Thyroid gland (tissue), 4 donors: ENCODE measurements around the gene DOP1B. TPM values are rescaled to one million over a fixed set of nuclear protein-coding genes. Genes with fewer than 3 reads are reported as not detected.

Source experiments
- DNase-seq, 2 donors: peaks; one replicate each; pipeline ENCODE4 v3.0.0-alpha.2; 2019
- H3K27ac ChIP-seq, 3 donors: fragments of 200-600 bp; sonication (generic); 1 replicate in 2 of 3; 2 replicates in 1 of 3; pipeline ENCODE4 v1.5.1; 2016 to 2019; ENCODE audit warnings: mild to moderate bottlenecking in 1 of 3, moderate library complexity in 1 of 3
- H3K27me3 ChIP-seq: fragments of 200-600 bp; sonication (generic); one replicate; pipeline ENCODE4 v1.5.1; 2019
- H3K36me3 ChIP-seq, 2 donors: fragments of 200-600 bp; sonication (generic); one replicate each; pipeline ENCODE4 v1.5.1; 2016 to 2019
- H3K4me1 ChIP-seq, 2 donors: fragments of 200-600 bp; sonication (generic); one replicate each; pipeline ENCODE4 v1.5.1; 2017 to 2019
- H3K4me3 ChIP-seq, 3 donors: fragments of 200-600 bp; sonication (generic); replicated peaks in 1 of 3; 1 replicate in 2 of 3; 2 replicates in 1 of 3; pipeline ENCODE4 v1.5.1; 2016; ENCODE audit warnings: mild to moderate bottlenecking in 1 of 3
- H3K9me3 ChIP-seq: fragments of 200-600 bp; sonication (generic); one replicate; pipeline ENCODE4 v1.5.1; 2017
- CTCF ChIP-seq, 6 experiments: fragments of 200-600 bp in 3 of 6; fragments of 450-650 bp in 3 of 6; sonication (generic) in 3 of 6; IDR thresholded peaks; one replicate each; pipeline ENCODE4 v1.5.1; 2016 to 2019; ENCODE audit warnings: antibody characterized with exemption in 6 of 6, mild to moderate bottlenecking in 2 of 6, inconsistent platforms in 1 of 6, moderate library complexity in 1 of 6
- POLR2A ChIP-seq, 2 donors: fragments of 450-650 bp; IDR thresholded peaks; one replicate each; pipeline ENCODE4 v1.6.1; 2017; ENCODE audit warnings: antibody characterized with exemption in 2 of 2, mild to moderate bottlenecking in 2 of 2, moderate library complexity in 1 of 2
- WGBS, 2 donors: methylation state at CpG; one replicate each; pipeline ENCODE4 v1.1.5; 2017; 5-methylcytosine and 5-hydroxymethylcytosine counted together
- intact Hi-C: fragments of 100-400 bp; cut with DNase I; formaldehyde crosslinking; loops from one replicate; pipeline ENCODE4 v1.15.1; 2023
- total RNA-seq, 4 donors: library from RNA; depleted of rRNA; stranded (reverse); fragments of >200 nt; gene quantifications; one replicate each; pipeline ENCODE4 v1.2.3, GENCODE V29; 2016

DOP1B gene
- total RNA-seq, 4 donors from 2014 or later = 15.9 to 28.1 (median 20.4) TPM

- WGBS, 2 donors = 94% methylated on average over 4 of the region's 4 CpGs
- Histone ChIP-seq H3K9me3 (no peaks in the 10 kb centered on the region), H3K27me3 (no peaks in the 10 kb centered on the region), H3K36me3 (no peaks in the 10 kb centered on the region), H3K4me3 (no peak overlapping the region), H3K4me1 (peaks cover 0 to 15% of the 10 kb centered on the region in 2 donors), H3K27ac (no peak overlapping the region)
- intact Hi-C loops = no loop called here
- DNase-seq = no peak
- no peak for TF ChIP-seq POLR2A (IDR thresholded peaks at IDR 0.05)
Measured at GRCh38 chr21:36167541-36167940, 10.9 kb downstream of the DOP1B start.

GRCh38 chr21:36169470-36170128 lies 13.0 kb downstream of the DOP1B start:
- 89 to 96% methylated on average over 16 to 19 of the region's 19 CpGs for WGBS, 2 donors
- DNase-seq = no peak
- H3K27ac ChIP-seq = no peak overlapping the region

GRCh38 chr21:36170823-36171222 lies 14.2 kb downstream of the DOP1B start:
- intact Hi-C loops = no loop called here
- DNase-seq = no peak

More at GRCh38 chr21:36169470-36170128, 13.0 kb downstream of the DOP1B start:
- Histone ChIP-seq H3K9me3 (no peaks in the 10 kb centered on the region), H3K4me1 (peaks cover 0 to 10% of the 10 kb centered on the region in 2 donors), H3K36me3 (no peaks in the 10 kb centered on the region), H3K27me3 (no peaks in the 10 kb centered on the region), H3K4me3 (no peak overlapping the region)
- no peak for TF ChIP-seq CTCF (IDR thresholded peaks at IDR 0.05)
- TF ChIP-seq POLR2A (IDR thresholded peaks at IDR 0.05) = no peak
- intact Hi-C loops = no loop called here

GRCh38 chr21:36171336-36171735 lies 14.7 kb downstream of the DOP1B start:
- no peaks in the 10 kb centered on the region for H3K9me3 ChIP-seq
- WGBS, 2 donors = 84 to 87% methylated on average over 5 of the region's 5 CpGs
- intact Hi-C loops = no loop called here
- no peak for TF ChIP-seq CTCF (IDR thresholded peaks at IDR 0.05)
- no peak for TF ChIP-seq POLR2A (IDR thresholded peaks at IDR 0.05)
- no peaks in the 10 kb centered on the region for H3K36me3 ChIP-seq
- H3K4me1 ChIP-seq = peaks cover 2 to 13% of the 10 kb centered on the region in 2 donors
- no peak overlapping the region for H3K27ac ChIP-seq
- DNase-seq = no peak
- no peaks in the 10 kb centered on the region for H3K27me3 ChIP-seq
- no peak overlapping the region for H3K4me3 ChIP-seq

More at GRCh38 chr21:36170823-36171222, 14.2 kb downstream of the DOP1B start:
- TF ChIP-seq POLR2A (IDR thresholded peaks at IDR 0.05) (no peak), CTCF (IDR thresholded peaks at IDR 0.05) (no peak)
- Histone ChIP-seq H3K36me3 (no peaks in the 10 kb centered on the region), H3K4me3 (no peak overlapping the region), H3K27me3 (no peaks in the 10 kb centered on the region), H3K27ac (no peak overlapping the region), H3K9me3 (no peaks in the 10 kb centered on the region), H3K4me1 (peaks cover 0 to 9% of the 10 kb centered on the region in 2 donors)
- WGBS, 2 donors = 97 to 99% methylated on average over 6 of the region's 6 CpGs

- H3K4me1 ChIP-seq = peaks cover 7 to 18% of the 10 kb centered on the region in 2 donors
- intact Hi-C loops = no loop called here
- no peaks in the 10 kb centered on the region for H3K27me3 ChIP-seq
- WGBS, 2 donors = 66 to 88% methylated on average over 8 to 9 of the region's 9 CpGs
- no peak overlapping the region for H3K27ac ChIP-seq
- H3K4me3 ChIP-seq = no peak overlapping the region
- TF ChIP-seq CTCF (IDR thresholded peaks at IDR 0.05) (no peak), POLR2A (IDR thresholded peaks at IDR 0.05) (no peak)
- no peaks in the 10 kb centered on the region for H3K9me3 ChIP-seq
- H3K36me3 ChIP-seq = no peaks in the 10 kb centered on the region
- no peak for DNase-seq
Measured at GRCh38 chr21:36171741-36172331, 15.2 kb downstream of the DOP1B start.
